Measurements from ENCODE around the gene SART3.

Gene SART3

DNA sequence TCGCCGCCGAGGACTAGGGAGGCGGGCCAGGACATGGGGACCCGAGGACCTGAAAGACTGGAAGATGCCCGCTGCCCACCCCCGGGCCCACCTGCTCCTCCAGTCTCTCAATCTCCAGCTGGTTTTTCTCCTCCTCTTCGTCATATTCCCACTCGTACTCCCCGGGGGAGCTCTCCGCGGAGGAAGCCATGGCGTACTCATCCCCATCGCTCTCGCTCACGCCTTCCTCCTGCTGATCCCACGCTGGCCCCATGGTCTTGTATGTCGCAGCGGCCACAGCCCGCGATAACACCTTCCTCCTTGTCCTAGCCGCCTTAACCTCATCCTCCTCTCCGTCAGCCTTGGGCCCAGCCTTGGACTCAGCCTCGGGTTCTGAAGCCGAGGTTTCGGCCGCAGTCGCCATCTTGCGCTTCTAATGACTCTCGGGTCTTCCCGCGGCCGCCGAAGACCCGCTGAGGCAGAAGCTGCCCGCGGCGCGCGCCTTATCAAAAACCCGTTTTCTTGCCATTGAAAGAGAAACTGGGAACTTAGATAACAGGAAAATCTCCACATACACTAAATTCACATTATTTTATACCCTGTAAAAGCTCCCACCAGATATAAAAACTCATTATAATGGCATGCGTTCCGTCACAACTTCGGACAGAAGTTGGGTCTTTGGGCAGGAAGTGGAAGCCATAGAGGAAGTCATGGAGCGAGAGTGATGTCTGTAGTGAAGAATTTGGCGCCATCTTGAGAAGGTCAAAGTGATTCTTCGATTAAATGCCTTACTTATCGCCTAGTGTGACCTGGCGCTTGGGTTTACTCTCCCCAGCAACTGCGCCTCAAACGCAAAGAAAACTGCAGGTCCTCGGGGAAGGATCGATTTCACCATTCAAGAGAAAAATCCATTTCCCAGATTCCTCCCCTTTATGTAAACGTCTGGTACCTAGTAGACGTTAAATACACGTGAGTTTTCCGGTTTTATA, at the start of gene SART3:
Gene SART3, minus strand, starts transcription at position 422 of the 968 bp plus-strand sequence. Its CDS starts 19 bp downstream, at position 403.
- peak; percentile 70 to 74 for DNase-seq (ENCODE audit: low read depth in 1 of 2, low spot score in 1 of 2)

- DNase-seq (ENCODE audit: low read depth in 1 of 2, low spot score in 1 of 2): no peak
These were observed 49.4 kb upstream of the SART3 start for GRCh38 chr12:108610336-108610815.

- DNase-seq (ENCODE audit: low read depth in 1 of 2, low spot score in 1 of 2): no peak
These were observed 48.8 kb upstream of the SART3 start for GRCh38 chr12:108609537-108610335.

DNA sequence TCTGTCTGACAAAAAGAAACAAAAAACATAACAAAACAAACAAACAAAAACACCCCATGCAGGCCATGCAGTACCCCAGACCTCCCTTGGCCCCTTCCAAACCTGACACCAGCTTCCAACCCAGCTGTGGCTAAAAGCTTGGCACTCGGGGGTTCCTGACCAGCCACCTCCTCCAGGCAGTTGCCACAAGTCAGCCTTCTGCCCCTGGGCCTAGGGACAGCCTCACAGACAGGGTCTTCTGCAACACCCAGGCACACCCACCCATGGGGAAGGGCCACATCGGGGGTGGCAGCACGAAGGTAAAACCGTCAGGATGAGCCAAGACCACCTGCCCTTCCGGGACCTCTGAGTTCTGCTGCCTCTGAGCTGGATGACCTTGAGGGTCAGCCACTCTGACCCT, 47.6 kb upstream of the SART3 start:
- DNase-seq (ENCODE audit: low read depth in 1 of 2, low spot score in 1 of 2): no peak

- no peak for DNase-seq (ENCODE audit: low read depth in 1 of 2, low spot score in 1 of 2)
These were observed 47.1 kb upstream of the SART3 start for GRCh38 chr12:108607981-108608600.

- no peak for DNase-seq (ENCODE audit: low read depth in 1 of 2, low spot score in 1 of 2)
These were observed 45.5 kb upstream of the SART3 start for GRCh38 chr12:108606492-108606891.

DNA sequence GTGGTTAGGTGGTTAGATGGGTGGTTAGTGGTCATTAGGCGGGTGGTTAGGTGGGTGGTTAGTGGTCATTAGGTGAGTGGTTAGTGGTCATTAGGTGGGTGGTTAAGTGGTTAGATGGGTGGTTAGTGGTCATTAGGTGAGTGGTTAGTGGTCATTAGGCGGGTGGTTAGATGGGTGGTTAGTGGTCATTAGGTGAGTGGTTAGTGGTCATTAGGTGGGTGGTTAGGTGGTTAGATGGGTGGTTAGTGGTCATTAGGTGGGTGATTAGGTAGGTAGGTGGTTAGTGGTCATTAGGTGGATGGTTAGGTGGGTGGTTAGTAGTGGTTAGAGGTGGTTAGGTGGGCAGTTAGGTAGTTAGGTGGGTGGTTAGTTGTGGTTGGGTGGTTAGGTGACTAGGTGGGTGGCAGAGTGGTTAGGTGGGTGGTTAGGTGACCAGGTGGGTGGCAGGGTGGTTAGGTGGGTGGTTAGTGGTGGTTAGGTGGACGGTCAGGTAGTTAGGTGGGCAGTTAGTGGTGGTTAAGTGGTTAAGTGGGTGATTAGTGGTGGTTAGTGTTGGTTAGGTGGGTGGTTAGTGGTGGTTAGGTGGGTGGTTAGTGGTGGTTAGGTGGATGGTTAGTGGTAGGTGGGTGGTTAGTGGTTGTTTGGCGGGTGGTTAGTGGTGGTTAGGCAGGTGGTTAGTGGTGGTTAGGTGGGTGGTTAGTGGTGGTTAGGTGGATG, 44.9 kb upstream of the SART3 start:
- no peak for DNase-seq (ENCODE audit: low read depth in 1 of 2, low spot score in 1 of 2)

GRCh38 chr12:108605000-108605689, 44.2 kb upstream of the SART3 start:
- DNase-seq (ENCODE audit: low read depth in 1 of 2, low spot score in 1 of 2): no peak

DNA sequence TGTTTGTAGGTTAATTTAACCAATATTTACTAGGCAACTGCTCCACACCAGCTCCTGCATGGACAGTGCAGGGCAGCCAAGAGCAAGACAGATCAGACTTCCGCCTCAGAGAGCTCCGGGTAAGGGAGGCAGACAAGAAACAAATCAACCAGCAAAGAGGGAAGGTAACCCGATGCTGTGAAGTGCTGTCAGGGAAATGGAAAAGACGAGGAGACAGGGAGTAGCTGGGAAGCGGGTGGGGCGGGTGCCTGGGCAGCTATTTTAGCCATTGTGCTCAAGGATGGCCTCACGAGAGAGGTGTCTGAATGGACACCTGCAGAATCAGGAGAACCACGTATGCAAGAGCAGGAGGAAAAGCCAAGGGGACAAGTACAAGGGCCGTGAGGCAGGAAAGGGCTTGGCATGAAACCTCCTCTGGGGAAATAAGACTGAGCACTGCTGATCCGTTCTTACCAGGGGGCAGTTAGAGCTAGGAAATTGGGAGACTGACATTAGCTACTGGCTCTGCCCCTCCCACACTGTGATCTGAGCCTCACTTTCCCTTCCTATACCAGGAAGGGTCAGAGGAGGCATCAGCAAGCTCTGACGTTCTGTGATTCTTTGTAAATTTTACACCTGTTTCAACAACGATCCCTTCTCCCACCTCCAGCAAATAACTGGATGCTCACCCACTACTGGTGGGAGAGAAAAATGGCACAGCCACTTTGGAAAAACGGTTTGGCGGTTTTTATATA, 43.4 kb upstream of the SART3 start:
- no peak for DNase-seq (ENCODE audit: low read depth in 1 of 2, low spot score in 1 of 2)

DNA sequence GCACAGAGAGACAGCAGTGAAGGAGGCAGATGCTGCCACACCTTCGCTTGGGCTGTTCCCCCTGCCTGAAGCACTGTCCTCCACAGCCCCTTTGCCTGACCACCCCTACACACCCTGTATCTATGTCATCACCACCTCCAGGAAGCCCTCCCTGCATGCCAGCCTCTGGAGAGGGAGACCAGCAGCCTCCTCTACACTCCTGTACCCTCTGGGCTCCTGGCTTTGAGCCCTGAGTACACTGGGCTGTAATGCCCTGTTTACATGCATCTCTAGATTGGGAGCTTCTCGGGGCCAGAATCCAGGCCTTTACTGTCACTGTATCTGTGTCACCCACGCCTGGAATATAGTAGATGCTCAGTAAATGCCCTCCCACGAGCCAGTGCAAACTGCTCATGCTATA, 42.8 kb upstream of the SART3 start:
- DNase-seq (ENCODE audit: low read depth in 1 of 2, low spot score in 1 of 2): no peak

DNA sequence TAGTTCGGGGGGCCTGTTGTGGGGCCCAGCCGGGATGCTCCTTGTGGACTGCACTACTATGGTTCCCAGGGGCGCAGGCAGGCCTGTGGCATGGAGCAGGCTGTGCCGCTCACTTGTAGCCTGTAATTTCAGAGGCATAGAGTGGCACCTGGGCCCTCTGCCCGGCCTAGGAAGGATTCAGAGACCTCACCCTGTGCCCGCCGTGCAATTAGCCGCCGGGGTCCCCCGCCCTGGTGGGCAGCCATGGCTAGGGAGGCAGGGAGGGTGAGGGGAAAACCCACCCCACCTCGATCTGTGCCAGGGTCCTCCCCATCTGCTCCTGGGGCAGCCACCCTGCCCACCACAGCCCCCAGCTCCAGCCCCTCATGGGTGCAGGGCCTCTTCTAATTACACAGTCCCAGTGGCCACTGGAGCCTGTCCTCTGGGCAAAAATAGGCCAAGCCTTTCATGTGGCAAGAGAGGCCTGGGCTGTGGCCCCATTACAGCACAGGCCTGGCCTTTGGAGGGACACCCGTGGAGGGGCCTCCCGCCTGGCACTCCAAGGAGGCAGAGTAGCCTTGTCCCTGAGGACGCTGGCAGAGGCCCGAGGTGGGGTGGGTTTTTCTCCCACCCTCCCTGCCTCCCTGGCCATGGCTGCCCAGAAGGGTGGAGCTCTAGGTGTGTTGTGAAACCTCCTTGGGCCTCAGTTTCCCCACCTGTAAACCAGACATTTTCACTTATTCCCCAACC, 42.2 kb upstream of the SART3 start:
- DNase-seq (ENCODE audit: low read depth in 1 of 2, low spot score in 1 of 2): no peak

GRCh38 chr12:108602209-108602705, 41.3 kb upstream of the SART3 start:
- no peak for DNase-seq (ENCODE audit: low read depth in 1 of 2, low spot score in 1 of 2)

GRCh38 chr12:108600702-108601007, 39.7 kb upstream of the SART3 start:
- DNase-seq (ENCODE audit: low read depth in 1 of 2, low spot score in 1 of 2): no peak

DNA sequence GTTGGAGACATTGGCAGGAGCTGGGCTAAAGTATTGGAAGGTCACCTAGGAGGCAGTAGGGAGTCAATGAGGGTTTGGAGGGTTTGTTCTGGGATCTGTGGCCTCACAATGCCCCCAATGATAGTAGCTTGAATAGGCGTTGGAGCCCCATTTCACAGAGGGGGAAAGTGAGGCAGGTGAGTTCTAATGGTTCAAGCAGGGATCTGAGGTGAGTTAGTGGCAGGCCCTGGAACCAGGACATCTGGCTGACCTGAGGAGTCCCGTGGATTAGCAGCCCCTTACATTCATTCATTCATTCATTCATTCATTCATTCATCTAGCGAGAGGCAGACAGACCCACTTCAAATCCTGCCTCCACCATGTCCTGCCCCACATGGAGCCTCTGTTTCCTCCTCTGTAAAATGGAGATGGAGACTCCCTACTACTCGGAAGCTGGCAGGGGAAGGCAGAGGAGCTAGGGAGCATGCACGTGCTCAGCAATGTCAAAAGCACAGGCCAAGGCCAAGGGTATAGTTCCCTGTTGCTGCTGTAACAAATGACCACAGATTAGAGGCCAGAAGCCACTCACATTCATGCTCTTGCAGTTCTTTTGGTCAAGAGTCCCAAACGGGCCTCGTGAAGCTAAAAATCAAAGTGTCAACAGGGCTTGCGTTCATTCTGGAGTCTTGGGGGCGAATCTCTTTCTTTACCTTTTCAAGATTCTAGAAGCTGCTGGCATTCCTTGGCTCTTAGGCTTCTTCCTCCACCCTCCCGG, 39.2 kb upstream of the SART3 start:
- no peak for DNase-seq (ENCODE audit: low read depth in 1 of 2, low spot score in 1 of 2)

- no peak for DNase-seq (ENCODE audit: low read depth in 1 of 2, low spot score in 1 of 2)
These were observed 38.6 kb upstream of the SART3 start for GRCh38 chr12:108599541-108599940.

DNA sequence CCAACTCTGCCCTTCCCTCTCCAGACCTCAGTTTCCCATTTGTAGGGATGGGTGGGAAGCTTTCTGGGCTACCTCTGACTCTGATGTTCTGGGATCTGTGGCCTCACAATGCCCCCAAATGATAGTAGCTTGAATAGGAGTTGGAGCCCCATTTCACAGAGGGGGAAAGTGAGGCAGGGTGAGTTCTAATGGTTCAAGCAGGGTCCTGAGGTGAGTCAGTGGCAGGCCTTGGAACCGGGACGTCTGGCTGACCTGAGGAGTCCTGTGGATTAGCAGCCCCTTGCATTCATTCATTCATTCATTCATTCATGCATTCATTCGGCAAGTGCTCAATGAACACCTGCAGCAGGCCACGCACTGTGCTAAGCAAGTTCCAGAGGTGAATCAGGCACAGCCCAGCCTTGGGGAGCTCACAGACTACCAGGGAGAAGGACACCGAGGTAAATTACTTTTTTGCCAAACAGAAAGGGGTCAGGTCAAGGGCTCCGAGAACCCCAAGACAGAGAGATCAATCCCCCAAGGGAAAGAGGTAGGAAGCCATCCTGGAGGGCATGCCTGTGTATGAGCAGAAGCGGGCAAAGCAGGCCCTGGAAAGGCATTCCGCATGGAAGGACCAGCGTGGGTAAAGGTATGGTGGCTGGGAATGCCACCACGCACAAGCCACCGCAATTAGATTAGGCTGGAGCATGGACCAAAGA, 37.7 kb upstream of the SART3 start:
- DNase-seq (ENCODE audit: low read depth in 1 of 2, low spot score in 1 of 2): no peak
